GM12872 (cell line): ENCODE results near the gene CEP19.

ENCODE experiments used
- TF ChIP-seq, protein P1 (sequence below): IDR thresholded peaks from 3 replicates; pipeline ENCODE4 v1.5.1; 2011; ENCODE audit warnings: low read depth, mild to moderate bottlenecking, low read length, moderate library complexity; ENCODE audit not compliant: insufficient read depth

Gene CEP19

DNA sequence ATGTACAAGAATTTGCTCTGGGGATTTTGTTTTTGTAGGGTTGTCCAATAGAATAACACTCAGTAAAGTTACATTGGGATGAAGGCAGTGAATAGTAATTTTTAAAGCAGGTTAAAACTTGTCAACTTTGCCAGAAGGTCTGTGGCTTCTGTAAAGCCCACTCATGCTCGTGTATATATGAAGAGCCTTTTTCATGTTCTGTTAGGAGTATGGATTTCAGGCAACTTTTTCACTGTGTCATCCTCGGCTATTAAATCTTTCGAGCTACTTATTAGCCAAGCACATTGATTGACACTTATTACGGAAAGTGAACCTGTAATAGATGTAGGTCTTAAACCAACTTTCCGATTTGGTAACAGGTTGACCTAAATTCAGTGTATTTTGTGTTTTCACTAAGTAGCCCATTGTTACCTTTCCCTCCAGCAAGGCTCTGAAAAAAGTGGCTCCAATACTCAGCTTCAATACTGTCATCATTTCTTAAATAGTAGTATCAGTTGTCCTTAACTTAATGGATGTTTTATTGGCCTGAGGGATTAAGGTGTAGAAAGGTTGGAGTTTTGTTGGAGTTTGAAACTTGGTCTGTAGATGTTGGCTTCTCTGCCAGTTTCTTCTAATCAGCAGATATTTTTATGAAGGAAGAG, 29.3 kb upstream of the CEP19 start:
- TF ChIP-seq, protein P1, sequence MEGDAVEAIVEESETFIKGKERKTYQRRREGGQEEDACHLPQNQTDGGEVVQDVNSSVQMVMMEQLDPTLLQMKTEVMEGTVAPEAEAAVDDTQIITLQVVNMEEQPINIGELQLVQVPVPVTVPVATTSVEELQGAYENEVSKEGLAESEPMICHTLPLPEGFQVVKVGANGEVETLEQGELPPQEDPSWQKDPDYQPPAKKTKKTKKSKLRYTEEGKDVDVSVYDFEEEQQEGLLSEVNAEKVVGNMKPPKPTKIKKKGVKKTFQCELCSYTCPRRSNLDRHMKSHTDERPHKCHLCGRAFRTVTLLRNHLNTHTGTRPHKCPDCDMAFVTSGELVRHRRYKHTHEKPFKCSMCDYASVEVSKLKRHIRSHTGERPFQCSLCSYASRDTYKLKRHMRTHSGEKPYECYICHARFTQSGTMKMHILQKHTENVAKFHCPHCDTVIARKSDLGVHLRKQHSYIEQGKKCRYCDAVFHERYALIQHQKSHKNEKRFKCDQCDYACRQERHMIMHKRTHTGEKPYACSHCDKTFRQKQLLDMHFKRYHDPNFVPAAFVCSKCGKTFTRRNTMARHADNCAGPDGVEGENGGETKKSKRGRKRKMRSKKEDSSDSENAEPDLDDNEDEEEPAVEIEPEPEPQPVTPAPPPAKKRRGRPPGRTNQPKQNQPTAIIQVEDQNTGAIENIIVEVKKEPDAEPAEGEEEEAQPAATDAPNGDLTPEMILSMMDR: no peak

DNA sequence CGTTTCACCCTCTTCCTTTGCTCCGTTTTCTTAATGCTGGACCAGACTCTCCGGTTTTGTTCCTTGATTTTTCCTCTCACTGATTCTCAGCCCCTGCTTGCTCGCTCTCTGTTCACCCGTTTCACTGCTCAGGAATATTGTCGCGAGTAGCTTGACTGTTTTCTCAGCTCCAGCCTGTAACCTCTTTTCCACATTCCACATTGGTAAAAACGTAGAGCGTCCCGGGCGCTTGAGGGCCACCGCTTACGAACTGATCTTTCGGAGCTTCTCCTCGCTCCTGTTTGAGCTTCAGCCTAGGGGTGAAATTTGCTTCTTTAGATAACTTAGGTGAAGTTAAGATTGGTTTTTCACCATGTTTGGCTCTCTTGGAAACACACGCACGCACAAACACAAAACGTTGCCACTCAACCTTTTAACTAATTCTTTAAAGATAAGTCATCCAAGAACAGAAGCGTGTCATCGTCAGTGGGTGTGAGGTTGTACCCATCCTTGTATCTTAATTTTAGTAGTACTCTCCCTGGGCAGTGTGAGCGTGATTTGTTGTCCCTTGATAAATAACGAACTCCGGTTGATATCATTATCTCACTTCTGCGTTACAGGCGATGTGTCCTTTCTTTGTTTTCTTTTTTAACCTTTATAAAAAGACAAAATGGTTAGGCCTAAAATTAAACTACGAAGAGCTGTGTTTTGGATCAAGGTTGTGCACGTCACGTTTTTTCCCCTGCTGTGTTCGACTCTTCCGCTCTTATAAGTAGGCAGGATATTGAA, 28.6 kb upstream of the CEP19 start:
- TF ChIP-seq, protein P1: no peak

DNA sequence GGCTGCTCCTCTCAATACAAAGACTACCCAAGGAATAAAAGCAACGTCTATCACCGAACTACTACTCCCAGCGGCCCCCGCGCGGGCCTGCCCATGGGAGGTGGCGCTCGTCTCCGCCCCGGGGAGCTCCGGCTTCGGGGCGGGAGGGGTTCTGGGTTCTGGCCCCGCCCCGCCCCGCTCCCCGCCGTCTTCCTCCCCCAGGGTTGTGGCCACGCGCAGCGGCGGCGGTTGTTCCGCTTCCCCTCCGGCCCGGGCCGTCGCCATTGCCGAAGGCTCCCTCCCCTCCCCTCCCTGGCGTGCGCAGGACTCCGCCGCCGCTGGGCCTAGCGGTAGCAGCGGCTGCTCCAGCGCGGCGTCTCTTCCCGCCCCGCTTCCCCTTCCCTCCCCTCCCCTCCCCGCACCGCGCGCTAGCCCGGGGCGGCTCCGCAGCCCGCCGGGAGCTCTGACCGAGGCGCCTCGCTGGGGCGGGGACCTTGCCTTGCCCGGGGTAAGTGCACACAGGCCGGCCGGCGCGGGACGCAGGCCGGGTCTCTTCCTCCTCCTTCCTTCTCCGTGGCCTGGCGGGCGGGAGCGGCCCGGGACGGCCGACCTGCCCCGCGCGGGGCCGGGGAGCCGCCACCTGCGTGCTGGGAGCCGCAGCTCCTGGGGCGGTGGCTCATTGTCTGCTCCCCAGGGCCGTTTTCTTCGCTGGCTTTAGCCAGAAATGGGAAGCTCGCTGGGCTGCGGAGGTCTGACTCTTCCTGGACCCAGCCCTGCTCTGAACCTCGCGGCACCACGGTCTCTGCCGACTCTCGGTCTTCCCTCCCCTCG, 27.8 kb upstream of the CEP19 start, which contains the start of gene PAK2:
Gene PAK2, plus strand, starts transcription at position 187 of the 810 bp plus-strand sequence. CDS start 42,790 bp downstream, outside the sequence.
- TF ChIP-seq, protein P1: no peak

DNA sequence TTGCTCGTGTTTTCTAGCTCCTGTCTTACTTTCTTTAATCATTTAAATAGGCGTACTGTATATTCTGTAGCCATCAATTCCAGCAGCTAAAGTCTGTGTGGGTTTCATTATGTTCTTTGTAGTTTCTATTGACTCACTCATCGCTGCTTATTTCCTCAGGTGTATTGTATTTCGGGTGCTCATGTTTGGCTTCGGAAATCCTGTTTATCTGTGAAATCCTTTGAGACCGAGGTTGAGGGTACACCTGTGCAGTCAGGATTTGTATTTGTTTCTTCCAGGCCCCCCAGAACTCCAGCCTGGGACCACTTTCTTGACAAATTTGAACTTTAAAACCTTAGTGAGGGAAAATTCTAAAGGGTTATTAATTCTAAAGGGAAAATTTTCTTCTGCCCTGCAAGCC, 25.6 kb upstream of the CEP19 start:
- TF ChIP-seq, protein P1: no peak

DNA sequence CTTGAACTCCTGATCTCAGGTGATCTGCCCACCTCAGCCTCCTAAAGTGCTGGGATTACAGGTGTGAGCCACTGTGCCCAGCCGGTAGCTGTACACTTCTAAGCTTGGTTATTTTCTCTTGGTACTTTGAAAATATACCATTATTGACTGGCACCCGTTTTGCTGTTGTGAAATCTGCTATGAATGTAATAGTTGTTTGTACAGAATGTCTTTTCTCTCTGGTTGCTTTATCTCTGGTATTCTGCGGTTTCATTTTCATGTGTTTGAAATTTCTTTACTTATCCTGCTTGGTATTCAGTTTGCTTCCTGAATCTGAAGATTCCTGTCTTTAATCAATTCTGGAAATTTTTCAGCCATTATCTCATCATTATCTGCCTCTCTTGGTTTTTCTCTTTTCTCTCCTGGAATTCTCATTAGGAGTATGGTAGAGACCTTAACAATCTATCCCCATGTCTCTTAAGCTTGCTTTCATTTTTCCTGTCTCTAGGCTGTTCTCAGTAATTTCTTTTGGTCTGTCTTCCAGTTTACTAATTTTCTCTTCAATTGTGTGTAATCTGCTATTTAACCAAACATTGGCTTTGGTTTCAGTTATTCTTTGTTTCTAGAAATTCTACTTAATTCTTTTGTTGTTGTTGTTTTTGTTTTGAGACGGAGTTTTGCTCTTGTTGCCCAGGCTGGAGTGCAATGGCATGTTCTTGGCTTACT, 24.8 kb upstream of the CEP19 start:
- TF ChIP-seq, protein P1: no peak

DNA sequence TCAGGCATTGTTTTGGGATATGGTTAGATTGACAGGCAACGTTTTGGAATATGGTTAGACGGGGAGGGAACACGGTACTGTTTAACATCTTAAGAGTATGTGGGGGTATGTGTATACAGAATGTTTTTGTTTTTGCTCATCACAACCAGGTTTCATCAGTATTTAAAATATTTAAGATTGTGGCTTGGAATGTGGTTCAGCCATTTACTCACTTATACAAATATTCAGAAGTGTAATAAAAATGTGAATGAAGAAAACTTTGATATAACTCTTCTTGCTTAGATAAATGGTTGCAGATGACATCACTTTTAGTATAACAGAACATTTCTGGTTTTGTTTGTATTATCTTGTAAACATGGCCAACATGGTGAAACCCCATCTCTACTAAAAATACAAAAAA, 23.7 kb upstream of the CEP19 start:
- TF ChIP-seq, protein P1: no peak
